Measurements from ENCODE around the gene CUL1. TPM values are rescaled to one million over a fixed set of nuclear protein-coding genes. Genes with fewer than 3 reads are reported as not detected.

The CUL1 gene
- total RNA-seq, 1 experiment from 2014 or later = 53.1 TPM

GRCh38 chr7:148761499-148762278 lies 63.0 kb downstream of the CUL1 start:
- BruUV-seq (replicated peaks) = no TSS peak
- Histone ChIP-seq H3K27ac (ENCODE audit: low read depth, low read length) (no peak overlapping the region), H3K4me1 (ENCODE audit: control insufficient read depth in 1 of 2, insufficient read depth in 2 of 2, low read length in 2 of 2) (no peaks in the 10 kb centered on the region), H3K9me3 (ENCODE audit: control insufficient read depth in 1 of 2, insufficient read depth in 1 of 2, low read depth in 1 of 2, low read length in 2 of 2) (no peaks in the 10 kb centered on the region), H2AFZ (ENCODE audit: low read depth, low read length, poor library complexity, severe bottlenecking) (no peak overlapping the region), H3K4me2 (ENCODE audit: low read length) (no peak overlapping the region), H3K79me2 (ENCODE audit: insufficient read depth, low read length) (peaks cover 5% of the 10 kb centered on the region; the same call in 1 of the 2 replicates), H4K20me1 (ENCODE audit: insufficient read depth) (no peaks in the 10 kb centered on the region), H3K27me3 (ENCODE audit: insufficient read depth, low read length) (no peaks in the 10 kb centered on the region), H3K9ac (ENCODE audit: low read length) (no peak overlapping the region), H3K9me2 (ENCODE audit: insufficient read depth) (no peaks in the 10 kb centered on the region), H3K36me3 (ENCODE audit: control insufficient read depth in 1 of 2, insufficient read depth in 2 of 2, low read length in 2 of 2) (peaks cover 0 to 3% of the 10 kb centered on the region in 2 experiments; a peak in 3 of 4 replicates), H3K4me3 (replicated peaks in 1 of 2; ENCODE audit: low read depth in 1 of 2, low read length in 2 of 2) (no peak overlapping the region)
- ATAC-seq = no peak
- ChIA-PET CTCF (no interaction called here), RAD21 (ENCODE audit: low non-redundant PET in 1 of 2, low total read pairs in 2 of 2, uncharacterized antibody in 2 of 2, unreplicated experiment in 2 of 2) (no interaction called here), POLR2A (no interaction called here)
- intact Hi-C loops (cut with micrococcal nuclease) = no loop called here
- DNase-seq (ENCODE audit: low read depth, low spot score) = no peak
- TF ChIP-seq YY1 (IDR thresholded peaks at IDR 0.05; ENCODE audit: extremely low read depth, insufficient replicate concordance, low read depth, low read length) (no peak), RAD21 (IDR thresholded peaks at IDR 0.05; ENCODE audit: low read depth) (no peak), POLR2AphosphoS5 (IDR thresholded peaks at IDR 0.05; ENCODE audit: low read depth, low read length) (no peak), FOSL1 (IDR thresholded peaks at IDR 0.05; ENCODE audit: low read depth) (no peak), ZFX (IDR thresholded peaks at IDR 0.05) (no peak), ELF1 (IDR thresholded peaks at IDR 0.05; ENCODE audit: borderline replicate concordance, low read depth) (no peak), SIN3A (IDR thresholded peaks at IDR 0.05; ENCODE audit: low read depth) (no peak), ZBTB33 (IDR thresholded peaks at IDR 0.05; ENCODE audit: extremely low read depth, insufficient replicate concordance, low read length) (no peak), EGR1 (IDR thresholded peaks at IDR 0.05; ENCODE audit: low read depth) (no peak)

Data from HCT116 (cell line).